ENCODE data around the gene DIS3L2. TPM values are rescaled to one million over a fixed set of nuclear protein-coding genes. Genes with fewer than 3 reads are reported as not detected.
"Not testable (repeated sequence)": the region's sequence is repeated elsewhere in the genome, so short reads cannot be mapped to it uniquely, and the experiment has no call there.

Gene DIS3L2
- polyA plus RNA-seq, 1 donor = 40.3 TPM

GRCh38 chr2:232333361-232334135 lies 372.0 kb downstream of the DIS3L2 start:
- DNase-seq = no peak

- not testable (repeated sequence) for DNase-seq
These were observed 372.8 kb downstream of the DIS3L2 start for GRCh38 chr2:232334136-232334884.

- not testable (repeated sequence) for DNase-seq
These were observed 373.3 kb downstream of the DIS3L2 start for GRCh38 chr2:232334885-232335205.

DNA sequence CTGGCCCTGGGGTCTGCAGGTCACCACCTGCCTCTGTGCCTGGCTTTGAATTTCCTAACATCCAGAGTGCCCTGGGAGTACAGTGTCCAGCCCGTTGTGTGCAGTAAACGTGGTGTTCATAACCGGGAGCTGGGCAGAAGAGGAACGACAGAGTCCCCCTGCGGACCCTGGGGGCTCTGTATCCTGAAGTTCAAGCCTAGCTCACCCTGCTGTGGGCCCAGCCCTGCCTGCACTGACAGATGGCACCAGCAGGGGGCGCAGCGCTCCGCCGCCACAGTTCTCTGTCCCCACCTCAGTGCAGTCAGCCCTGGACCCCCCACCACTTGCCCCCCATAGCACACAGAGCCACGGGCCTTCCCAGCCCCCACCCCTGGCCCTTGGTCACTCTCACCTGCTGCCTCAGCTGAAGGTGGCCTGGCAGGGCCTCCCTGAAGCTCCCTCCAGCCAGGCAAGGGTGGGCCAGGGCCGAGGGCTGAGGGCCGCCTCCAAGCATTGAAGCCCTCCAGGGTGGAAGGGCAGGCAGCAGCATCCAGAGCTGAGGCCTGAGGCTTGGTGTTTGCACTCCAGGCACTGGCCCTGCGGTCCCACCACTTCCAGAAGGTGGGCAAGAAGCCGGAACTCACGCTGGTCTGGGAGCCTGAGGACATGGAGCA lies 373.8 kb downstream of the DIS3L2 start:
- DNase-seq = not testable (repeated sequence)

DNA sequence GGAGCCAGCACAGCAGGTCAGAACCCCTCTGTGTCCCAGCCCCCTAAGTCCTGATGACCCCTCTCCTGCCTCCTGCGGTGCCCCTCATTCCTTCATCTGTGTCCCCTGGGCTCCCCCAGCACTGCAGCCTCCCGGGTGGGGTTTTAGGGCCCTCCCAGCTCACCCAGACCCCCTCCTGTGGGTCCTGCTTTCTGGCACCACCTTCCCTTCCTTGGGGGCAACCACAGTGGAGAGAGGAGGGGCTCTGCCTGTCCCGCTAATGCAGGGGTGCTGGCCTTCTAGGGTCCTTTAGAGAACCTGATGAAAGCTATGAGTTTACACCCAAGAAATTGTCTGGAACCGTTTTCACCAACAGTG lies 374.3 kb downstream of the DIS3L2 start:
- no peak for DNase-seq

- DNase-seq = no peak
These were observed 374.8 kb downstream of the DIS3L2 start for GRCh38 chr2:232336241-232336736.

- no peak for DNase-seq
These were observed 375.6 kb downstream of the DIS3L2 start for GRCh38 chr2:232336981-232337720.

DNA sequence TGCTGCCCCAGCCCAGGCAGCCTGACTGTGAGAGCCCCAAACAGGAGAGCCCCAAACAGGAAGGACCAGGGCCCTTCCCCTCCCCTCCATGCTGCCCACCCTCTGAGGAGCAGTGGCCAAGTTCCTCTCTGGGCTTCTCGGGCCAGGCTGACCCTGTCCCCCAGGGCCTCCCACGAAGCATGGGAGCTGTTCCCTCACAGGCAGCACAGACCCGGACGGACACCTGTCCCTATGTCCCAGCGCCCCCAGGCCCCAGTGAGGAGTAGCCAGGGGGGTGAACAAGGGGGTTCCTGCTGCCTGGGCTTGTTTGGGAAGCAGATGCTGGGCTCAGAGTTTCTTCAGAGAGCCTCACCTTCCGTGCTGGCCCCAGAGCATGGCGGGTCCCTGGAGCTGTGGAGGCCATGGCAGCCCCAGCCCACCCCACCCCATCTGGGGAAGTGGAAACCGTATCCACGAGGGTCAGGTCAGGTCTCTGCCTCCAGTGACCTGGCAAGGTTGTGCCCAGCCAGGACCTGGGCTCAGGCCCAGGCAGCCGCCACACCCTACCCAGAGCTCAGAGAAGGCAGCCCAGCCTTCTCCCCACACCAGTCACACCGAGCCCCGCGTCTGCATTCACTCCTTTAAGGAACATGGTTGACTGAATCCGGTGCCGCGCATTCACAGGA lies 376.7 kb downstream of the DIS3L2 start:
- not testable (repeated sequence) for DNase-seq

DNA sequence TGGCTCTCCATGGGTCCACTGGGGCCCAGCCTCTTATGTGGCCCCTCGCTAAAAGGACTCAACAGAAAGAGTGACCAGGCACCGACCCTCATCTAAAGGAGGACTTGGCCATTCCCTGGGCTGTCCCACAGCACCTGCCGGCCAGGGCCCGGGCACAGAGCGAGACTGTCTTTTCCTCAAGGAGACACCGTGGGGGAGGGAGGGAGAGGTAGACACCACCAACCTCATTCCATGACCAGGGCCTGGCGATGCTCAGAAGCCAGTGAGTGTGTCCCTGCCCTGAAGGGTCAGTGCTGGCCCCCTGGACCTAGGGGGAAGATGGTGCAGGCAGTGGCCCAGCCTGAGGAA lies 377.2 kb downstream of the DIS3L2 start:
- DNase-seq = no peak

- DNase-seq = no peak
These were observed 377.9 kb downstream of the DIS3L2 start for GRCh38 chr2:232339121-232340081.

GRCh38 chr2:232340171-232340935 lies 378.8 kb downstream of the DIS3L2 start:
- no peak for DNase-seq

DNA sequence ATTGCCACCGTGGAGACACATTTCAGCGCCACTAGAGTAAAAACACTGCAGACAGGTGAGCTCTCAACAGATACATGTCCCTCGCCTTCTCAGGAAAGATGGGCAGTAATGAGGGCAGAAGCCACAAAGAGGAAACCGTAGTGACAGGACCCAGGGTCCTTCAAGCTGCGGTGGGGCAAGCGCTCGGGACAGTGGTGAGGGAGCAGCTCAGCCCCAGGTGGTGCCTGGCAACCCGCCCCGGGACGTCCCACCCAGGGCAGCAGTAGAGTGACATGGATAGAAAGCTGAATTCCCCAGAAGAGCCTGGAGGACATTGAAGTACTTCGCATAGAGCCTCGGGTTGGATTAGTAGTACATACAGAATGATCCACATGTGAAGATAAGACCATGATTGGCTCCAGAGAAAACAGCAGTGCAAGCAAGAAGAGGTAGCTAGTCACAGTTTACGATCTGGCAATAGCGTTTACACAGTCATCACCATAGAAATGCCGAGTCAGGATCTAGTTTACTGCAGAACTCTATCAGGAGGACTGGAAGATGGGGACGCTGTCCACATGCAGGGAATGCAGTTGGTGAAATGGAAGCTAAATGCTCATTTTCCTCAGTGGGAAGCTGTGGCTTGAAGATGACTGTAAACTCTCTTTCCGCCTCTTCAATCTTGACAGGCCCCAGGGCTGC lies 379.7 kb downstream of the DIS3L2 start:
- no peak for DNase-seq

DNA sequence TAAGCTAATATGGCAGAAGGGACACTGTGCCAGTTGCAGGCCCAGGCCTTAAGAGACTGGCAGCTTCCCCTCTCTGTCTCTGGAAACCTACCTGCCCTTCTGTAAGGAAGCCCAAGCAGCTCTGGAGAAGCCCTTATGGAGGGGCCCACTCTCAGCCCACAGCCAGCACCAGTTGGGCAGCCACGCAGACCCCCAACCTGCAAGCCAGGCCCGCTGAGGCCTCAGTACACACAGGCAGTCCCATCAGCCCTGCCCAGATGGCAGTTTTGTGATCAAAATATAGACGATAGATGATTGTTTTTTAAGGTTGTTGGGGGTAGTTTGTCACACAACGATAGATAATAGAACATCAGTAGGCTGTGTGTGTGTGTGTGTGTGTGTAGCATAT lies 380.2 kb downstream of the DIS3L2 start:
- no peak for DNase-seq

DNA sequence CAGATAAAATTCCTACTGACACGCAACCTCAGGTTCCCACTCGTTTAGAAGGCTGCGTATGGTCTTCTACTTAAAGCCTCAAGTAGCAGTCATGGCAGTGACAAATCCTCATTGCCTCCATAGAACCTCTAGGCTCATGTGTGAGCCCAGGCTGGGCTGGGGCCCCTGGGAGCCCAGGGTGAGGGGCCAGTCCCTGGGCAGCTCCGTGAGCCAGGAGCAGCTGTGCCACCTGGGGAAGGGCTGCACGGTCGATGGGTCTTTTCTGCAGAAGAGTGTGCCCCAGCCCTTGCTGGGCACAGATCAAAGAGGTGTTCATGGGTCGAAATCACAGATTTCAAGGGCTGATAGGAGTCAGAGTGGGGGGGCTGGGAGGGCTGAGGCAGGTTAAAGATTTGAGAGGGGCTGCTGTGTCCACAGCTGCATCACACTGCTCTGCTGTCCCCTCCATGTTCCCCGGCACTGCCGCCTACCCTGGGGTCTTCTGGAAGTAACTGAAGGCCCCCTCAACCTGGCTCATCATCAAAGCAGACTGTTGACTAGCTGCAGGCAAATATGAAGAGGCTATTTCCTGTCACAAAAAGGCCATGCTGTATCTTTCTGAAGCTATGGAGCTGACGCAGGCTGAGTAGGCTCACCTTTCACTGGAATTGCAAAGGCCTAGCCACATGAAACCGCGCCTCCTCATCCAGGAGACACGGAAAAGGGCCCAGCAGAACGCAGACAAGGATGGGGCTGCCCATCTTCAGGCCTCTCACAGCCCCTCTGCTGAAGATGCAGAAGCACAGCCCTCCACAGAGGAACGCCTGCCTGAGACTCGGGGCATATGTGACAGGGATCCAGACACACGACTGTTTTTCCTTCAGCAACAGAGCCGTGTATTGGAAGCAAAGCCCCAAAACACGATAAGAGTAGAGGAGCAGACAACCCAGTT lies 381.4 kb downstream of the DIS3L2 start:
- DNase-seq = no peak

DNA sequence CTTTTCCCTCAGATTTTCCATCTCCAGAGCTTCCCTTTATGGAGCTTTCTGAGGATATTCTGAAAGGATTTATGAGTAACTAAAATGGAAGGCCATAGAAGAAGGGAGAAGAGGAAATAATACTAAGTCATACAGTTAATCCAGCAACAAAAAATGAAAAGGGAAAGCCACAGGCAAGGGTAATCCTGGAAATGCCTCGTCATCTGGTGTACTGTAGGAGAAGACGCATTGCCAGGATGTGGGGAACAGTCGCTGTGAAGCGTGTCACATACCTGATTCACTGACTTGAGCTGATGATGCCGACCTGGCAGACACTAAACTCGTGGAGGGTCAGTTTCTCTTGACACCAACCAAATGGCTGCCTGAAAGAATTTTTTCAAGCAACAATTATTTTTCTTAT lies 382.3 kb downstream of the DIS3L2 start:
- DNase-seq = no peak

- DNase-seq = no peak
These were observed 383.7 kb downstream of the DIS3L2 start for GRCh38 chr2:232345251-232345650.

DNA sequence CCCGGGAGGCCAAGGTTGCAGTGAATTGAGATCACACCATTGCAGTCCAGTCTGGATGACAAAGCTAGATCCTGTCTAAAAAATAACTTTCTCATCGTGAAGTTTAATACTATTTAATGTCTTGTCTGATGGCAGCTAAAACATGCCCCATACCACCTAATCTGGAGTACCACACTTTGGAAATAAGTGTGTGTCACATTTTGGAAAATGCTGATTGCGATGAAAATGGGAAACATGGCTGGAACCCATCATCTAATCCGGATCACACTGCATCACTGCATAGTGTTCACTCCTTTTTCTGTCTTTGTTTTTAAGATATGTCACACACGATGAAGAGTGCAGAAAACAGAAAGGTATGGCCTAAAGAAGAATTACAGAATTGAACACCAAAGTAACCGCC lies 385.9 kb downstream of the DIS3L2 start:
- no peak for DNase-seq

- no peak for DNase-seq
These were observed 387.4 kb downstream of the DIS3L2 start for GRCh38 chr2:232348936-232349335.

All from left kidney (tissue), 2 donors.